ENCODE measurements around the gene ANO10.

Gene ANO10

GRCh38 chr3:43537225-43537624 lies 84.6 kb downstream of the ANO10 start:
- H3K27me3 ChIP-seq (ENCODE audit: insufficient read depth, insufficient read length) = no peaks in the 10 kb centered on the region
- peaks cover 3% of the 10 kb centered on the region for H3K36me3 ChIP-seq (ENCODE audit: insufficient read depth, insufficient read length, low read length)
- H3K4me1 ChIP-seq (ENCODE audit: insufficient read depth, insufficient read length) = no peaks in the 10 kb centered on the region
- DNase-seq (ENCODE audit: low read depth, low spot score) = no peak
- H3K9ac ChIP-seq (ENCODE audit: insufficient read length, low read depth) = no peak overlapping the region
- no peak overlapping the region for H3K4me3 ChIP-seq (ENCODE audit: insufficient read length, low read depth)
- H3K9me3 ChIP-seq (ENCODE audit: insufficient read depth, low read length) = no peaks in the 10 kb centered on the region
- TF ChIP-seq YY1 (IDR thresholded peaks at IDR 0.05; ENCODE audit: insufficient read depth, insufficient read length) (no peak), SUZ12 (IDR thresholded peaks at IDR 0.05; ENCODE audit: extremely low read depth, insufficient read depth, insufficient read length) (no peak), ZNF274 (IDR thresholded peaks at IDR 0.05; ENCODE audit: low read depth, low read length) (no peak)

DNA sequence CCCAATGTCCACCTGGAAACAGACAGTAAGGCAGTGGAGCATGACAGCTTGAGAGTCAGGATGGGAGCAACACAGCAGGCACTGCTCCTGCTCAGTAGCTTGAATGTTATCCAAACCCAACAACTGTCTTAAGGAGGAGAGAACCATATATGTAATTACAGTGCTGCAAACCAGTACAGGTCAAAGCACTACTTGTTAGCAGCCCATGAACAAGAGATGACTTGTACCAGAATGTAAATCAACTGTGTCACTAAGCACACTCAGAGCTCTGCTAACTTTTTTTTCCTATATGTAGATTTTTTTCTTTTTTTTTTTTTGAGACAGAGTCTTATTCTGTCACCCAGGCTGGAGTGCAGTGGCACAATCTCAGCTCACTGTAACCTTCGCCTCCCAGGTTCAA lies 87.1 kb downstream of the ANO10 start:
- no peaks in the 10 kb centered on the region for H3K27me3 ChIP-seq (ENCODE audit: insufficient read depth, insufficient read length)
- H3K9ac ChIP-seq (ENCODE audit: insufficient read length, low read depth) = no peak overlapping the region
- no peaks in the 10 kb centered on the region for H3K9me3 ChIP-seq (ENCODE audit: insufficient read depth, low read length)
- H3K4me1 ChIP-seq (ENCODE audit: insufficient read depth, insufficient read length) = no peaks in the 10 kb centered on the region
- no peak for DNase-seq (ENCODE audit: low read depth, low spot score)
- H3K36me3 ChIP-seq (ENCODE audit: insufficient read depth, insufficient read length, low read length) = peaks cover 3% of the 10 kb centered on the region
- no peak overlapping the region for H3K4me3 ChIP-seq (ENCODE audit: insufficient read length, low read depth)
- TF ChIP-seq ZNF274 (IDR thresholded peaks at IDR 0.05; ENCODE audit: low read depth, low read length) (no peak), SUZ12 (IDR thresholded peaks at IDR 0.05; ENCODE audit: extremely low read depth, insufficient read depth, insufficient read length) (no peak), YY1 (IDR thresholded peaks at IDR 0.05; ENCODE audit: insufficient read depth, insufficient read length) (no peak)

DNA sequence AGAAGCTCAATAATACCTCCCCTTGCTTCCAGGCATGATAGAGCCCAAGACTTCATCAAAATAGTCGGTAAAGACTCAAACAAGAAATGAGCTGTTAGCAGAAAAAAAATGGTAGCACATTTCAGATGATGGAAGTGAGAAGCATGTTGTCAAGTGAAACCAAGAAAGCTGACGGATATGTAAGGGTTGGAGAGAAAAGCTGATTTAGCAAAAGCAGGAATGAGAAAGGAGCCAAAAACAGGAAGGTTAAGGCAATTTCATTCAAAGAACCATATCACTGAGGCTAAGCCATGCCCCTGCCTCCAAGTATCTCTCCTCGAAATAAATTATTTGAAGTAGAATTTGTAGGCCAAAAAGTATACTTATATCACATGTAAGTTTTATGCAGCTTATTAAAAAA lies 88.8 kb downstream of the ANO10 start:
- H3K36me3 ChIP-seq (ENCODE audit: insufficient read depth, insufficient read length, low read length) = no peaks in the 10 kb centered on the region
- H3K9ac ChIP-seq (ENCODE audit: insufficient read length, low read depth) = no peak overlapping the region
- TF ChIP-seq ZNF274 (IDR thresholded peaks at IDR 0.05; ENCODE audit: low read depth, low read length) (no peak), YY1 (IDR thresholded peaks at IDR 0.05; ENCODE audit: insufficient read depth, insufficient read length) (no peak), SUZ12 (IDR thresholded peaks at IDR 0.05; ENCODE audit: extremely low read depth, insufficient read depth, insufficient read length) (no peak)
- no peaks in the 10 kb centered on the region for H3K4me1 ChIP-seq (ENCODE audit: insufficient read depth, insufficient read length)
- no peaks in the 10 kb centered on the region for H3K27me3 ChIP-seq (ENCODE audit: insufficient read depth, insufficient read length)
- H3K9me3 ChIP-seq (ENCODE audit: insufficient read depth, low read length) = no peaks in the 10 kb centered on the region; the same call in 1 of the 2 replicates
- no peak for DNase-seq (ENCODE audit: low read depth, low spot score)
- H3K4me3 ChIP-seq (ENCODE audit: insufficient read length, low read depth) = no peak overlapping the region

DNA sequence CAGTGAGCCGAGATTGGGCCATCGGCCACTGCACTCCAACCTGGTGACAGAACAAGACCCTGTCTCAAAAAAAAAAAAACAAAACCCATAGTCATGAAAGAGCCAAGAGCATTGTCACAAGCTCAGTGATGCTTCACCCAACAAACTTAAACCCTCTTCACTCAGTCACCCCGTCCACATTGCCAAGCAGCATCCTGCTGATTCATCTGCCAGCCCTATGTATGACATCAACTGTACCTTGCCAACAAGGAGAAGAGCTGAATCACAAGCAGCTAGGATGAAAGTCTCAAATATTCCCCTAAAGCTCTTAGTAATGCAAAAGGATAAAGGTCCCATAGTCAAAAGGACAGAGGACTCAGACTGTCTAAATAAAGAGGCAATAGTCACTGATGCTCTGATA lies 90.0 kb downstream of the ANO10 start:
- Histone ChIP-seq H3K27me3 (ENCODE audit: insufficient read depth, insufficient read length) (no peaks in the 10 kb centered on the region), H3K36me3 (ENCODE audit: insufficient read depth, insufficient read length, low read length) (no peaks in the 10 kb centered on the region), H3K9ac (ENCODE audit: insufficient read length, low read depth) (no peak overlapping the region), H3K9me3 (ENCODE audit: insufficient read depth, low read length) (no peaks in the 10 kb centered on the region; the same call in 1 of the 2 replicates), H3K4me1 (ENCODE audit: insufficient read depth, insufficient read length) (no peaks in the 10 kb centered on the region), H3K4me3 (ENCODE audit: insufficient read length, low read depth) (no peak overlapping the region)
- DNase-seq (ENCODE audit: low read depth, low spot score) = no peak
- TF ChIP-seq SUZ12 (IDR thresholded peaks at IDR 0.05; ENCODE audit: extremely low read depth, insufficient read depth, insufficient read length) (no peak), YY1 (IDR thresholded peaks at IDR 0.05; ENCODE audit: insufficient read depth, insufficient read length) (no peak), ZNF274 (IDR thresholded peaks at IDR 0.05; ENCODE audit: low read depth, low read length) (no peak)

DNA sequence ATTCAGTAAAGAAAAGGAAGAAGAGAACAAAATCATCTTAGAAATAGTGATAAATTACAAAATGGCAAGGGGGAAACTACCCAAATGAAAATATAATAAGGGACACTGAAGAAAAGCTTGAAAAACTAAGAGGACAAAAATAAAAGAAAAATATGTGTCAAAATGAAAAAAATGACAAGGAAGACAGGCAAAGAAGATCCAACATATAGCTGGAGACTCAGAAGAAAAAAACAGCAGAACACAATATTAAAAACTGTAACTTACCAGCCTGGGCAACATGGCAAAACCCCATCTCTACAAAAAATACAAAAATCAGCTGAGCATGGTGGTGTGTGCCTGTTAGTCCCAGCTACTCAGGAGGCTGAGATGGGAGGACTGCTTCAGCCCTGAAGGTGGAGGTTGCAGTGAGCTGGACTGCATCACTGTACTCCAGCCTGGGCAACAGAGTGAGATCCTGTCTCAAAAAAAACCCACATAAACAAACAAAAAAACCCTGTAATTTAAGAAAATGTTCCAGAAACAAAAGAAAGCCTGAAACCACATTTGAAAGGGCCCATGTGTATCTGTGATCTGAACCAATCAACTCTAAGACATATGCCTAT lies 93.2 kb downstream of the ANO10 start:
- Histone ChIP-seq H3K9ac (ENCODE audit: insufficient read length, low read depth) (no peak overlapping the region), H3K4me1 (ENCODE audit: insufficient read depth, insufficient read length) (no peaks in the 10 kb centered on the region), H3K4me3 (ENCODE audit: insufficient read length, low read depth) (no peak overlapping the region), H3K9me3 (ENCODE audit: insufficient read depth, low read length) (peaks cover 13% of the 10 kb centered on the region), H3K36me3 (ENCODE audit: insufficient read depth, insufficient read length, low read length) (no peaks in the 10 kb centered on the region), H3K27me3 (ENCODE audit: insufficient read depth, insufficient read length) (no peaks in the 10 kb centered on the region)
- no peak for DNase-seq (ENCODE audit: low read depth, low spot score)
- no peak for TF ChIP-seq YY1 (IDR thresholded peaks at IDR 0.05; ENCODE audit: insufficient read depth, insufficient read length)
- TF ChIP-seq ZNF274 (IDR thresholded peaks at IDR 0.05; ENCODE audit: low read depth, low read length) = no peak
- TF ChIP-seq SUZ12 (IDR thresholded peaks at IDR 0.05; ENCODE audit: extremely low read depth, insufficient read depth, insufficient read length) = no peak

GRCh38 chr3:43526956-43527355 lies 94.9 kb downstream of the ANO10 start:
- TF ChIP-seq SUZ12 (IDR thresholded peaks at IDR 0.05; ENCODE audit: extremely low read depth, insufficient read depth, insufficient read length) = no peak
- no peak for TF ChIP-seq YY1 (IDR thresholded peaks at IDR 0.05; ENCODE audit: insufficient read depth, insufficient read length)
- no peak for TF ChIP-seq ZNF274 (IDR thresholded peaks at IDR 0.05; ENCODE audit: low read depth, low read length)
- Histone ChIP-seq H3K27me3 (ENCODE audit: insufficient read depth, insufficient read length) (no peaks in the 10 kb centered on the region), H3K9ac (ENCODE audit: insufficient read length, low read depth) (no peak overlapping the region), H3K36me3 (ENCODE audit: insufficient read depth, insufficient read length, low read length) (no peaks in the 10 kb centered on the region), H3K4me3 (ENCODE audit: insufficient read length, low read depth) (no peak overlapping the region), H3K9me3 (ENCODE audit: insufficient read depth, low read length) (peaks cover 13% of the 10 kb centered on the region), H3K4me1 (ENCODE audit: insufficient read depth, insufficient read length) (no peaks in the 10 kb centered on the region)
- DNase-seq (ENCODE audit: low read depth, low spot score) = no peak

GRCh38 chr3:43525941-43526607 lies 95.7 kb downstream of the ANO10 start:
- H3K27me3 ChIP-seq (ENCODE audit: insufficient read depth, insufficient read length) = no peaks in the 10 kb centered on the region
- peaks cover 13% of the 10 kb centered on the region for H3K9me3 ChIP-seq (ENCODE audit: insufficient read depth, low read length)
- no peak overlapping the region for H3K9ac ChIP-seq (ENCODE audit: insufficient read length, low read depth)
- H3K4me1 ChIP-seq (ENCODE audit: insufficient read depth, insufficient read length) = no peaks in the 10 kb centered on the region
- no peaks in the 10 kb centered on the region for H3K36me3 ChIP-seq (ENCODE audit: insufficient read depth, insufficient read length, low read length)
- no peak for DNase-seq (ENCODE audit: low read depth, low spot score)
- no peak overlapping the region for H3K4me3 ChIP-seq (ENCODE audit: insufficient read length, low read depth)
- TF ChIP-seq ZNF274 (IDR thresholded peaks at IDR 0.05; ENCODE audit: low read depth, low read length) (no peak), SUZ12 (IDR thresholded peaks at IDR 0.05; ENCODE audit: extremely low read depth, insufficient read depth, insufficient read length) (no peak), YY1 (IDR thresholded peaks at IDR 0.05; ENCODE audit: insufficient read depth, insufficient read length) (no peak)

Data from NT2/D1 (cell line).